K562 (cell line): ENCODE data around the gene PRR29. TPM values are rescaled to one million over a fixed set of nuclear protein-coding genes. Genes with fewer than 3 reads are reported as not detected.

Source experiments
- ATF7 ChIP-seq: fragments of 450-650 bp; IDR thresholded peaks from 2 replicates; pipeline ENCODE4 v1.7.1; 2014; ENCODE audit warnings: mild to moderate bottlenecking, moderate library complexity
- BHLHE40 ChIP-seq: IDR thresholded peaks from 2 replicates; pipeline ENCODE4 v1.6.1; 2011; ENCODE audit warnings: low read length, improper control_type of control experiment
- CCAR2 ChIP-seq: fragments of 200-400 bp; formaldehyde crosslinking; IDR thresholded peaks from 2 replicates; pipeline ENCODE4 v1.6.1; 2017; ENCODE audit warnings: mild to moderate bottlenecking, low read depth, low read length
- EP300 ChIP-seq: IDR thresholded peaks from 2 replicates; pipeline ENCODE4 v1.6.1; 2012; ENCODE audit warnings: low read length, improper control_type of control experiment
- EP400 ChIP-seq: fragments of 450-650 bp; IDR thresholded peaks from 2 replicates; pipeline ENCODE4 v1.6.1; 2017; ENCODE audit warnings: antibody characterized with exemption, mild to moderate bottlenecking, moderate library complexity
- HCFC1 ChIP-seq: IDR thresholded peaks from 2 replicates; pipeline ENCODE4 v1.6.1; 2012; ENCODE audit warnings: low read depth, low read length, improper control_type of control experiment
- HDAC3 ChIP-seq: fragments of 450-650 bp; IDR thresholded peaks from 2 replicates; pipeline ENCODE4 v1.6.1; 2018; ENCODE audit warnings: borderline replicate concordance, mild to moderate bottlenecking, moderate library complexity; ENCODE audit not compliant: partially characterized antibody
- HNRNPK ChIP-seq: fragments of 200-400 bp; formaldehyde crosslinking; IDR thresholded peaks from one replicate; pipeline ENCODE4 v1.6.1; 2018; ENCODE audit warnings: mild to moderate bottlenecking, low read depth, low read length; ENCODE audit not compliant: poor library complexity, severe bottlenecking
- KAT2B ChIP-seq: IDR thresholded peaks from one replicate; pipeline ENCODE4 v1.6.1; 2012; ENCODE audit warnings: low read depth, mild to moderate bottlenecking, control low read depth, inconsistent platforms, low read length, moderate library complexity
- MEIS2 ChIP-seq: fragments of 450-650 bp; IDR thresholded peaks from 2 replicates; pipeline ENCODE4 v1.6.1; 2014; ENCODE audit warnings: mild to moderate bottlenecking; ENCODE audit not compliant: partially characterized antibody
- NRF1 ChIP-seq, 2 experiments: fragments of 450-650 bp; IDR thresholded peaks in 1 of 2; conservative IDR thresholded peaks in 1 of 2; 2 replicates each; pipeline ENCODE4 v1.6.1; 2014; ENCODE audit warnings: mild to moderate bottlenecking in 2 of 2
- SP2 ChIP-seq: IDR thresholded peaks from 2 replicates; pipeline ENCODE4 v1.6.1; 2011; ENCODE audit warnings: mild to moderate bottlenecking, low read depth, low read length, moderate library complexity; ENCODE audit not compliant: poor library complexity, severe bottlenecking; ENCODE audit errors: extremely low read depth
- SUPT5H ChIP-seq: fragments of 450-650 bp; IDR thresholded peaks from 2 replicates; pipeline ENCODE4 v1.6.1; 2016
- VEZF1 ChIP-seq: fragments of 200-800 bp; sonication (Bioruptor generic); IDR thresholded peaks from 2 replicates; pipeline ENCODE4 v1.6.1; 2017; ENCODE audit warnings: missing genetic modification characterization, missing compliant biosample characterization
- XRCC3 ChIP-seq: fragments of 450-650 bp; IDR thresholded peaks from 2 replicates; pipeline ENCODE4 v1.6.1; 2017; ENCODE audit warnings: mild to moderate bottlenecking, moderate library complexity
- ZEB2 ChIP-seq: fragments of 450-650 bp; IDR thresholded peaks from 2 replicates; pipeline ENCODE4 v1.6.1; 2016
- ZNF311 ChIP-seq: fragments of 250-450 bp; sonication (Bioruptor Pico); IDR thresholded peaks from 2 replicates; pipeline ENCODE4 v1.4.0; 2020; ENCODE audit warnings: mild to moderate bottlenecking, moderate library complexity
- ZNF316 ChIP-seq: fragments of 450-650 bp; IDR thresholded peaks from 2 replicates; pipeline ENCODE4 v1.6.1; 2016
- ZNF347 ChIP-seq: fragments of 450-650 bp; formaldehyde crosslinking; IDR thresholded peaks from 2 replicates; pipeline ENCODE4 v1.4.0; 2020; ENCODE audit warnings: low read depth, mild to moderate bottlenecking, moderate library complexity
- polyA plus RNA-seq, 8 experiments: library from polyadenylated mRNA; depleted of rRNA in 4 of 8; stranded (reverse) in 5 of 8; unstranded in 3 of 8; fragments of >200 nt; fragmentation: Nextera tagmentation in 2 of 8; fragmentation: Illumina TruSeq in 1 of 8; extraction: Ambion mirVana in 2 of 8; extraction: Trizol in 1 of 8; gene quantifications; 2 replicates each; pipeline versions ENCODE4 v1.2.1 to v1.2.3, GENCODE V29; 2011 to 2014; ENCODE audit warnings: inconsistent platforms in 1 of 8, missing spikeins in 1 of 8
- total RNA-seq, 7 experiments: library from RNA; depleted of rRNA in 6 of 7; stranded (reverse); fragments of >200 nt in 6 of 7; fragmentation: Illumina TruSeq in 2 of 7; extraction: Trizol in 2 of 7; gene quantifications; 2 replicates each; pipeline versions ENCODE4 v1.2.1 to v1.2.3, GENCODE V29; 2011 to 2021; ENCODE audit warnings: low replicate concordance in 1 of 7
- TF ChIP-seq, protein P1 (sequence below): sonication (generic); formaldehyde crosslinking; IDR thresholded peaks from 2 replicates; pipeline ENCODE4 v1.8.1; 2023; ENCODE audit warnings: missing genetic modification reagents, mild to moderate bottlenecking, borderline replicate concordance
- TF ChIP-seq, protein P2 (sequence below): sonication (generic); formaldehyde crosslinking; IDR thresholded peaks from 2 replicates; pipeline ENCODE4 v1.8.0; 2022; ENCODE audit warnings: mild to moderate bottlenecking, missing genetic modification reagents
- TF ChIP-seq, protein P3 (sequence below): fragments of 450-650 bp; formaldehyde crosslinking; IDR thresholded peaks from 2 replicates; pipeline ENCODE4 v1.4.0; 2022; ENCODE audit warnings: missing genetic modification characterization

PRR29 gene
- total and polyA plus RNA-seq, 9 of the 15 experiments (the other 6 are each of a cell fraction or from before 2014, with no cell fraction given), result 0.08 to 0.58 (median 0.15) TPM; not detected in 5

- TF ChIP-seq NRF1 (conservative IDR thresholded peaks at IDR 0.05 in 1 of 2, IDR thresholded peaks at IDR 0.05 in 1 of 2), result no peak
- TF ChIP-seq ZNF311 (CRISPR knock-in tag), result no peak
- TF ChIP-seq ZNF316, result peak; percentile 65; the same call in 1 of the 2 replicates
- no peak for TF ChIP-seq ZEB2
- peak; percentile 51 for TF ChIP-seq BHLHE40
- no peak for TF ChIP-seq KAT2B
- TF ChIP-seq HNRNPK, result no peak
- TF ChIP-seq HCFC1, result no peak
- TF ChIP-seq XRCC3, result no peak
- no peak for TF ChIP-seq EP300
- TF ChIP-seq ZNF347 (CRISPR knock-in tag), result no peak
- TF ChIP-seq, protein P1, sequence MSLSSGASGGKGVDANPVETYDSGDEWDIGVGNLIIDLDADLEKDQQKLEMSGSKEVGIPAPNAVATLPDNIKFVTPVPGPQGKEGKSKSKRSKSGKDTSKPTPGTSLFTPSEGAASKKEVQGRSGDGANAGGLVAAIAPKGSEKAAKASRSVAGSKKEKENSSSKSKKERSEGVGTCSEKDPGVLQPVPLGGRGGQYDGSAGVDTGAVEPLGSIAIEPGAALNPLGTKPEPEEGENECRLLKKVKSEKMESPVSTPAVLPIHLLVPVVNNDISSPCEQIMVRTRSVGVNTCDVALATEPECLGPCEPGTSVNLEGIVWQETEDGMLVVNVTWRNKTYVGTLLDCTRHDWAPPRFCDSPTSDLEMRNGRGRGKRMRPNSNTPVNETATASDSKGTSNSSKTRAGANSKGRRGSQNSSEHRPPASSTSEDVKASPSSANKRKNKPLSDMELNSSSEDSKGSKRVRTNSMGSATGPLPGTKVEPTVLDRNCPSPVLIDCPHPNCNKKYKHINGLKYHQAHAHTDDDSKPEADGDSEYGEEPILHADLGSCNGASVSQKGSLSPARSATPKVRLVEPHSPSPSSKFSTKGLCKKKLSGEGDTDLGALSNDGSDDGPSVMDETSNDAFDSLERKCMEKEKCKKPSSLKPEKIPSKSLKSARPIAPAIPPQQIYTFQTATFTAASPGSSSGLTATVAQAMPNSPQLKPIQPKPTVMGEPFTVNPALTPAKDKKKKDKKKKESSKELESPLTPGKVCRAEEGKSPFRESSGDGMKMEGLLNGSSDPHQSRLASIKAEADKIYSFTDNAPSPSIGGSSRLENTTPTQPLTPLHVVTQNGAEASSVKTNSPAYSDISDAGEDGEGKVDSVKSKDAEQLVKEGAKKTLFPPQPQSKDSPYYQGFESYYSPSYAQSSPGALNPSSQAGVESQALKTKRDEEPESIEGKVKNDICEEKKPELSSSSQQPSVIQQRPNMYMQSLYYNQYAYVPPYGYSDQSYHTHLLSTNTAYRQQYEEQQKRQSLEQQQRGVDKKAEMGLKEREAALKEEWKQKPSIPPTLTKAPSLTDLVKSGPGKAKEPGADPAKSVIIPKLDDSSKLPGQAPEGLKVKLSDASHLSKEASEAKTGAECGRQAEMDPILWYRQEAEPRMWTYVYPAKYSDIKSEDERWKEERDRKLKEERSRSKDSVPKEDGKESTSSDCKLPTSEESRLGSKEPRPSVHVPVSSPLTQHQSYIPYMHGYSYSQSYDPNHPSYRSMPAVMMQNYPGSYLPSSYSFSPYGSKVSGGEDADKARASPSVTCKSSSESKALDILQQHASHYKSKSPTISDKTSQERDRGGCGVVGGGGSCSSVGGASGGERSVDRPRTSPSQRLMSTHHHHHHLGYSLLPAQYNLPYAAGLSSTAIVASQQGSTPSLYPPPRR (CRISPR knock-in tag), result no peak
- peak; percentile 19; the same call in 1 of the 2 replicates for TF ChIP-seq VEZF1
- TF ChIP-seq, protein P2, sequence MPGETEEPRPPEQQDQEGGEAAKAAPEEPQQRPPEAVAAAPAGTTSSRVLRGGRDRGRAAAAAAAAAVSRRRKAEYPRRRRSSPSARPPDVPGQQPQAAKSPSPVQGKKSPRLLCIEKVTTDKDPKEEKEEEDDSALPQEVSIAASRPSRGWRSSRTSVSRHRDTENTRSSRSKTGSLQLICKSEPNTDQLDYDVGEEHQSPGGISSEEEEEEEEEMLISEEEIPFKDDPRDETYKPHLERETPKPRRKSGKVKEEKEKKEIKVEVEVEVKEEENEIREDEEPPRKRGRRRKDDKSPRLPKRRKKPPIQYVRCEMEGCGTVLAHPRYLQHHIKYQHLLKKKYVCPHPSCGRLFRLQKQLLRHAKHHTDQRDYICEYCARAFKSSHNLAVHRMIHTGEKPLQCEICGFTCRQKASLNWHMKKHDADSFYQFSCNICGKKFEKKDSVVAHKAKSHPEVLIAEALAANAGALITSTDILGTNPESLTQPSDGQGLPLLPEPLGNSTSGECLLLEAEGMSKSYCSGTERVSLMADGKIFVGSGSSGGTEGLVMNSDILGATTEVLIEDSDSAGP (CRISPR knock-in tag), result no peak
- TF ChIP-seq ATF7, result no peak
- TF ChIP-seq EP400, result no peak; the same call in 1 of the 2 replicates
- no peak for TF ChIP-seq SP2
- TF ChIP-seq MEIS2, result no peak
- TF ChIP-seq HDAC3, result no peak
- TF ChIP-seq SUPT5H, result no peak
- TF ChIP-seq, protein P3, sequence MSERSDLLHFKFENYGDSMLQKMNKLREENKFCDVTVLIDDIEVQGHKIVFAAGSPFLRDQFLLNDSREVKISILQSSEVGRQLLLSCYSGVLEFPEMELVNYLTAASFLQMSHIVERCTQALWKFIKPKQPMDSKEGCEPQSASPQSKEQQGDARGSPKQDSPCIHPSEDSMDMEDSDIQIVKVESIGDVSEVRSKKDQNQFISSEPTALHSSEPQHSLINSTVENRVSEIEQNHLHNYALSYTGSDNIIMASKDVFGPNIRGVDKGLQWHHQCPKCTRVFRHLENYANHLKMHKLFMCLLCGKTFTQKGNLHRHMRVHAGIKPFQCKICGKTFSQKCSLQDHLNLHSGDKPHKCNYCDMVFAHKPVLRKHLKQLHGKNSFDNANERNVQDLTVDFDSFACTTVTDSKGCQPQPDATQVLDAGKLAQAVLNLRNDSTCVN, result no peak
- TF ChIP-seq CCAR2, result no peak
Observed at GRCh38 chr17:63976702-63977101, 21.4 kb upstream of the PRR29 start (continued).
